SIG-M5 treated with dmso at 0.1 percent for 504 hours (cell line): Measurements from ENCODE around the gene FES.

Experiments used
- DNase-seq: peaks from one replicate; lab custom pipeline; 2025; ENCODE audit not compliant: unreplicated experiment; lab: John Stamatoyannopoulos, UW

FES gene

GRCh38 chr15:90890839-90891238 lies 6.5 kb downstream of the FES start:
- DNase-seq: no peak

GRCh38 chr15:90891346-90891949 lies 7.1 kb downstream of the FES start:
- DNase-seq: no peak

- no peak for DNase-seq
These were observed 7.7 kb downstream of the FES start for GRCh38 chr15:90892023-90892422.

- DNase-seq: no peak
These were observed 8.3 kb downstream of the FES start for GRCh38 chr15:90892498-90893174.

- DNase-seq: no peak
These were observed 9.1 kb downstream of the FES start for GRCh38 chr15:90893175-90894090.

- DNase-seq: peak; percentile 18
These were observed 11.3 kb downstream of the FES start for GRCh38 chr15:90895571-90896117.

GRCh38 chr15:90897131-90897655 lies 12.9 kb downstream of the FES start:
- peak; percentile 86 for DNase-seq

GRCh38 chr15:90901175-90902039 lies 17.1 kb downstream of the FES start:
- DNase-seq: no peak

GRCh38 chr15:90902040-90902839 lies 17.9 kb downstream of the FES start:
- peak; percentile 84 for DNase-seq

- DNase-seq: peak; percentile 44
These were observed 18.8 kb downstream of the FES start, which contains the start of gene MAN2A2 for GRCh38 chr15:90902840-90903732. Gene MAN2A2, plus strand, starts transcription at chr15:90903302. Its CDS starts 906 bp downstream, at chr15:90904208.

- DNase-seq: peak; percentile 1
These were observed 19.6 kb downstream of the FES start for GRCh38 chr15:90903733-90904536.

- no peak for DNase-seq
These were observed 20.4 kb downstream of the FES start for GRCh38 chr15:90904746-90905145.

GRCh38 chr15:90905306-90906180 lies 21.2 kb downstream of the FES start:
- DNase-seq: no peak

- DNase-seq: no peak
These were observed 22.0 kb downstream of the FES start for GRCh38 chr15:90906181-90906849.

- no peak for DNase-seq
These were observed 22.9 kb downstream of the FES start for GRCh38 chr15:90907051-90907660.
